Retinal pigment epithelial cell (primary cell): ENCODE measurements around the gene BRICD5.

Experiments used
- DNase-seq: peaks from one replicate; pipeline ENCODE4 v3.0.0-alpha.2; 2010; ENCODE audit warnings: low read depth
- H3K4me3 ChIP-seq: 2 replicates; pipeline ENCODE4 v1.5.1; 2011; ENCODE audit warnings: mild to moderate bottlenecking, low read length, control low read depth, moderate library complexity
- CTCF ChIP-seq: conservative IDR thresholded peaks from 2 replicates; pipeline ENCODE4 v1.5.1; 2011; ENCODE audit warnings: low read depth, low read length, control low read depth, inconsistent platforms

BRICD5 gene

GRCh38 chr16:2232094-2232990 lies 21.7 kb upstream of the BRICD5 start:
- no peak for TF ChIP-seq CTCF
- DNase-seq: no peak
- no peak overlapping the region for H3K4me3 ChIP-seq

- DNase-seq: no peak
- no peak overlapping the region for H3K4me3 ChIP-seq
- TF ChIP-seq CTCF: no peak
These were observed 20.6 kb upstream of the BRICD5 start for GRCh38 chr16:2231016-2231931.

- DNase-seq: no peak
- no peak overlapping the region for H3K4me3 ChIP-seq
These were observed 19.7 kb upstream of the BRICD5 start for GRCh38 chr16:2230376-2230775.

GRCh38 chr16:2229632-2230250 lies 19.1 kb upstream of the BRICD5 start:
- DNase-seq: no peak
- TF ChIP-seq CTCF: no peak
- no peak overlapping the region for H3K4me3 ChIP-seq

More at GRCh38 chr16:2230376-2230775, 19.7 kb upstream of the BRICD5 start:
- no peak for TF ChIP-seq CTCF

GRCh38 chr16:2229091-2229490 lies 18.4 kb upstream of the BRICD5 start:
- TF ChIP-seq CTCF: no peak
- no peak overlapping the region for H3K4me3 ChIP-seq
- DNase-seq: no peak

GRCh38 chr16:2228161-2228824 lies 17.6 kb upstream of the BRICD5 start:
- no peak overlapping the region for H3K4me3 ChIP-seq
- DNase-seq: no peak
- TF ChIP-seq CTCF: no peak
